HS-27A (cell line): ENCODE results near the gene GNGT1.

Experiments used
- DNase-seq: peaks from one replicate; pipeline ENCODE4 v3.0.0-alpha.2; 2012; ENCODE audit warnings: low read depth, missing footprints

GNGT1 gene

GRCh38 chr7:93943816-93944540 lies 37.6 kb downstream of the GNGT1 start:
- DNase-seq: no peak

GRCh38 chr7:93944673-93945072 lies 38.3 kb downstream of the GNGT1 start:
- DNase-seq: no peak

- DNase-seq: no peak
Measured at GRCh38 chr7:93945083-93945482, 38.7 kb downstream of the GNGT1 start.

GRCh38 chr7:93945756-93946535 lies 39.6 kb downstream of the GNGT1 start:
- no peak for DNase-seq

GRCh38 chr7:93948106-93948505 lies 41.7 kb downstream of the GNGT1 start:
- peak; percentile 36 for DNase-seq

GRCh38 chr7:93948873-93949272 lies 42.5 kb downstream of the GNGT1 start:
- DNase-seq: no peak

GRCh38 chr7:93949423-93949822 lies 43.1 kb downstream of the GNGT1 start:
- no peak for DNase-seq

GRCh38 chr7:93955304-93955703 lies 48.9 kb downstream of the GNGT1 start:
- no peak for DNase-seq

- no peak for DNase-seq
Measured at GRCh38 chr7:93957767-93958166, 51.4 kb downstream of the GNGT1 start.

GRCh38 chr7:93958216-93958615 lies 51.8 kb downstream of the GNGT1 start:
- no peak for DNase-seq

GRCh38 chr7:93958651-93959050 lies 52.3 kb downstream of the GNGT1 start:
- no peak for DNase-seq
